Epithelial cell of proximal tubule (primary cell): ENCODE measurements around the gene IRS1. TPM values are rescaled to one million over a fixed set of nuclear protein-coding genes. Genes with fewer than 3 reads are reported as not detected.

Experiments used
- DNase-seq: peaks from one replicate; pipeline ENCODE4 v3.0.0-alpha.2; 2011; ENCODE audit warnings: low read depth
- H3K4me3 ChIP-seq: 2 replicates; pipeline ENCODE4 v1.5.1; 2011; ENCODE audit warnings: low read depth, mild to moderate bottlenecking, low read length
- CTCF ChIP-seq: conservative IDR thresholded peaks from 2 replicates; pipeline ENCODE4 v1.5.1; 2012; ENCODE audit warnings: low read depth, mild to moderate bottlenecking, low read length
- total RNA-seq: library from RNA; depleted of rRNA; stranded (reverse); fragments of >200 nt; gene quantifications from 2 replicates; pipeline ENCODE4 v1.2.3, GENCODE V29; 2015

Gene IRS1
- total RNA-seq, 1 donor from 2014 or later = 13.0 TPM

DNA sequence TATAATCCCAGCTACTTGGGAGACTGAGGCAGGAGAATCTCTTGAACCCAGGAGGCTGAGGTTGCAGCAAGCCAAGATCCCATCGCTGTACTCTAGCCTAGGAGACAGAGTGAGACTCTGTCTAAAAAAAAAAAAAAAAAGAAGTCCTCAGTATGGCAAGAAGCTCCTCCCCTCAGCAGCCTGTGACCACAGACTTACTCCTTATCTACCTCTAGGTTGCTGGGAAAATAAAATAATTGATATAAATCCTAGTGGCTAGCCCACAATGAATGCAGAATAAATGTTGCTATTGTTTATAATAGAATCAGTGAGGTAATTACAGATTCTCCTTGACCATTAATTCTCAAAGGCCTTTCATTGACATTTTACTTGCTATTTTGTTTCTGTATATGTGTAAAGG is 70.6 kb downstream of the IRS1 start:
- no peak overlapping the region for H3K4me3 ChIP-seq
- DNase-seq = no peak
- TF ChIP-seq CTCF = no peak

DNA sequence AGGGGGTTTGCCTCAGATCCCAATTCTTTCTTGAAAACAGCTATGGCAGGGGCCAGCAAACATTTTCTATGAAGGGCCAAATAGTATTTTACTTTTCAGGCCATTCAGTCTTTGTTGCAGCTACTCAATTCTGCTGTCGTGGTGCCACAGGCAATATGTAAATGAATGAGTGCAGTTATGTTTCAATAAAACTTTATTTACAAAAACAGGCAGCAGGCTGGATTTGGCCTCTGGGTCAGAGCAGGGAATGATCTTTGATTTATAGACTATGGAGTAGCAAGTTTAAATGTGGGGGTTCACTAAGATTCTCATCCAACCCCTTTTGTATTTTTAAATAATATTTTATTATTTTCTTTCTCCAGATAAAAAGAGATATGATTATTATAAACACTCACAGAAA is 72.4 kb downstream of the IRS1 start:
- TF ChIP-seq CTCF = no peak
- DNase-seq = no peak
- no peak overlapping the region for H3K4me3 ChIP-seq

DNA sequence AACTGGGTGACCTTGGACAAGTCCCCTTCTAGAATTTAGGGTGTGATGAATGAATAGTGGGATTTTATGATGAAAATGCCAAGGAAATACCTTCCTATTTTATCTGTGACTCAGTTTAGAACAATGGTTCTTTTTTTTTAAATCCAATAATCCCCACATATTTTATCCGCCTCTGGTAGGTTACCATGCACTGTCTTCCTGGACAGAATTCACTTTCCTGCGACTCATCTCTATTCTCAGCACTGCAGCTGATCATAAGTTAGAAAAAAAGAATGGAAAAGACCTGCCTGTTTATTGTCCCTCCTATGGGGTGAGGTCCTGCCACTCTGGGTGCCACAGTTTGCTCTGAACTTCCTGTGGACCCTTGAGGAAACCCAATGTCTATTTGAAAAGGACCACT is 73.1 kb downstream of the IRS1 start:
- H3K4me3 ChIP-seq = no peak overlapping the region
- no peak for TF ChIP-seq CTCF
- no peak for DNase-seq

DNA sequence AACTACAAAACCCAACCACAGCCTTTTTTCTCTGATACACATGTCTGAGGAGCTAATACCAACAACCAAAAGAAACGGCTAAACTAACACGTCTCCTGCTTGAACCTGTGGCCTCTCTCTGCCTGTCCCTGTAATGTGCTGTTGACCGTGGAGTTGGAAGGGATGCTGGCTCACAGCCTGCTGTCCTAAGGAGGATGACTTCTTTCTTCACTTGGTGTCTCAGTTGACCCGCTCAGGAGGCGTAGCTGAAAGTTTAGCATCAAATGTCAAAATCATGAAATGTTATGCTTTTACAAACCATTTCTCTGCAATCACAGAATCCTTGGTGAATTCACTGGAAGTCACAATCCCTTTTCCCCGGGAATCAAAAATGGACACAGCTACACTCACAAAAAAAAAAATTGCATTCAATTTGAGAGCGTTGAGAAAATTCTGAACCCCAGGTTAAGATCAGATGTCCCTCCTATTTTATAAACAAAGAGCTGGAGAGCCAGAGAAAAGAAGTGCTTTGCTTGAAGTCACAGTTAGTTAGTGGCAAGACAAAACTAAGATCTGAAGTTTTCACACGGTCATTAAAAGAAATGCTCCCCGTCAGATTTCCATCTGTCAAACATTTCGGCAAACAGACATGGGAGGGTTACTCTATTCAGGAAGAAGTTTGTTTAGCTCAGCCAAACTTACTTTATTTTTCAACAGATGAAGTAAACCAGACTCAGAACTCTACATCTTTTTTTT is 74.3 kb downstream of the IRS1 start:
- TF ChIP-seq CTCF = no peak
- no peak overlapping the region for H3K4me3 ChIP-seq
- no peak for DNase-seq

- H3K4me3 ChIP-seq = no peak overlapping the region
- no peak for TF ChIP-seq CTCF
- no peak for DNase-seq
These were observed 78.1 kb downstream of the IRS1 start for GRCh38 chr2:226721541-226721940.

GRCh38 chr2:226720948-226721347 is 78.7 kb downstream of the IRS1 start:
- no peak for TF ChIP-seq CTCF
- no peak overlapping the region for H3K4me3 ChIP-seq
- DNase-seq = no peak

DNA sequence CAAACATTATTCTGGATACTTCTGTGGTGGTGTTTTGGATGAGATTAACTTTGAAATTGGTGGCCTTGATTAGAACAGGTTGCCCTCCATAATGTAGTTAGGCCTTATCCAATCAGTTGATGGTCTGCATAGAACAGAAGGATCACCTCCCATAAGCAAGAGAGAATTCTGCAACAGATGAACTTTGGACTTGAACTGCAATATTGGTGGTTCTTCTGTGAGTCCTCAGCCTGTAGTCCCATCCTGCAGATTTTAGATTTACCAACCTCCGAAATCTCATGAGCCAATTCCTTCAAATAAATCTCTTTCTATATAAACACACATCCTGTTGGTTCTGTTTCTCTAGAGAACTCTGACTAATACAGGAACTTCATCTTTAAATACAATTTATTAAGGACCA is 81.9 kb downstream of the IRS1 start:
- no peak overlapping the region for H3K4me3 ChIP-seq
- no peak for TF ChIP-seq CTCF
- no peak for DNase-seq
